NCI-H187 treated with DMSO at 0.1 percent for 48 hours (cell line): ENCODE measurements around the gene MAN2A1.
"Not testable (repeated sequence)": the region's sequence is repeated elsewhere in the genome, so short reads cannot be mapped to it uniquely, and the experiment has no call there.

Experiments
- DNase-seq: peaks from one replicate; lab custom pipeline; 2025; lab: John Stamatoyannopoulos, UW

MAN2A1 gene

DNA sequence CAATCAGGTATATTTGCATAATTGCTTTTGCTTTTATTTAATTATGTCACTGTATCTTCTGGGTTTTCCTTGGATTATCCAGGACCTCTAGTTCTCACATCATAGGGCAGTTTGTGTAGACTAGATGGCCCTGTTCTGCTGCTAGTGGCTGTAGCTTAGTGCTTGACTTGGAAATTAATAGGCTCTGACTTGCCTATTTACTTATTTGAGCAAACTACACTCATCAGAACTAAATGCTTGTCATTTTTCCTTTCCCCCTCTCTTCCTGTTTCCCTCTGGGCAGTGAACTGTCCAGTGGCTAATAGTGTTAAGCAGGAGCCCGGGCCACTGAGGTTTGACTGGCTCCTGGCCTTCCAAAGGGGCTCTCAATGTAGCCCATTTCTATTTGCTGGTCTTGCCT lies 135.7 kb downstream of the MAN2A1 start:
- no peak for DNase-seq

DNA sequence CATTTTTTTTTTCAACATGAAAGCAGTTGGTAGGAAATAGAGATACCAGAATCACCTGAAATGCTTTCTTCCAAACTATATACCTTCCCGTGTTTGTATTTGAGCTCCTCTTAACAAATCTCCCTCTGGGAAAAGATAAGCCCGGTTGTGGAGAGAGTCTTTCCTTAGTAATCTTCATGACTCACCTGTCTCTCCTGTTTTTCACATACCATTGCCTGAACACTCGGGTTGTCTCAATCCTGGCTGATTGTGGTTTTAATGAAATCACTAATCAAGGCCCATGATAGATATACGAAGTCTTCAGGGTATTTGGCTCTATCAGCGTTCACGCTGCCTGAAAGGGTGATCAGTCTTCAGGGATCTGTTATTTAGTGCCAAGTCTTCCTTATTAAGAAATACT lies 136.7 kb downstream of the MAN2A1 start:
- DNase-seq, result no peak

DNA sequence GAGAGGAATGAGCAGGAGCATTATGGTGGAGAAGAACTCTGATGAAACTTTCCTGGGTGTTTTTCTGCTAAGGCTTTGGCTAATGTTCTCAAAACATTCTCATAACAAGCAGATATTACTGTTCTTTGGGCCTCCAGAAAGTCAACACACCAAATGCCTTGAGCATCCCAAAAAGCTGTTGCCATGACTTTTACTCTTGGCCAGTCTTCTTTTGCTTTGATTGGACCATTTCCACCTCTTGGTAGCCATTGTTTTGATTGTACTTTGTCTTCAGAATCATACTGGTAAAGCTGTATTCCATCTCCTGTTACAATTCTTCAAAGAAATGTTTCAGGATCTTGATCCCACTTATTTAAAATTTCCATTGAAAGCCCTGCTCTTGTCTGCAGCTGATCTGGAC lies 139.6 kb downstream of the MAN2A1 start:
- no peak for DNase-seq

DNA sequence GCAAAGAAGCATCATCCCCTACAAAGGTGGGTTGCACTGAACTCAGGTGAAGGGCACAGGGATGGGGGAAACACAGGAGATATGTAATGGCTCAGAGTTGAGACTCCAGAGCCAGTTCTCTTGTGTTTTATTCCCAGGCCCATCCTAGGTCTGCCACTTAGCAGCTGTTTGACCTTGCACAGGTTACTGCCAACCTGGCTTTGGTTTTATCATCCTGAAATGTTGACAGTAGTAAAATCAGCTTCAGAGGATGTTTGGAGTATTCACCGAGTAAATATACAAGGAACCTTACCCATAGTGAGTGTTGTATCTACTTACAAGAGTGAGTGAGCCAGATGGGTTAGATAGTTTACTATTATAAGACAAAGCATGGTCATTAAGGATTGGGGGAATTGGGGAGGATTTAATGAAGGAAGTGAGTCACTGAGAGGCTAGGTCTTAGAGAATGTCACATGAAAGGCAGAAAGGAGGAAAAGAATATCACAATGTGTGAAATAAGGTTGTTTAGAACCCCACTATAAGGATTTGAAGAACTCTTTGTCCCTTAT lies 141.3 kb downstream of the MAN2A1 start:
- DNase-seq, result no peak

DNA sequence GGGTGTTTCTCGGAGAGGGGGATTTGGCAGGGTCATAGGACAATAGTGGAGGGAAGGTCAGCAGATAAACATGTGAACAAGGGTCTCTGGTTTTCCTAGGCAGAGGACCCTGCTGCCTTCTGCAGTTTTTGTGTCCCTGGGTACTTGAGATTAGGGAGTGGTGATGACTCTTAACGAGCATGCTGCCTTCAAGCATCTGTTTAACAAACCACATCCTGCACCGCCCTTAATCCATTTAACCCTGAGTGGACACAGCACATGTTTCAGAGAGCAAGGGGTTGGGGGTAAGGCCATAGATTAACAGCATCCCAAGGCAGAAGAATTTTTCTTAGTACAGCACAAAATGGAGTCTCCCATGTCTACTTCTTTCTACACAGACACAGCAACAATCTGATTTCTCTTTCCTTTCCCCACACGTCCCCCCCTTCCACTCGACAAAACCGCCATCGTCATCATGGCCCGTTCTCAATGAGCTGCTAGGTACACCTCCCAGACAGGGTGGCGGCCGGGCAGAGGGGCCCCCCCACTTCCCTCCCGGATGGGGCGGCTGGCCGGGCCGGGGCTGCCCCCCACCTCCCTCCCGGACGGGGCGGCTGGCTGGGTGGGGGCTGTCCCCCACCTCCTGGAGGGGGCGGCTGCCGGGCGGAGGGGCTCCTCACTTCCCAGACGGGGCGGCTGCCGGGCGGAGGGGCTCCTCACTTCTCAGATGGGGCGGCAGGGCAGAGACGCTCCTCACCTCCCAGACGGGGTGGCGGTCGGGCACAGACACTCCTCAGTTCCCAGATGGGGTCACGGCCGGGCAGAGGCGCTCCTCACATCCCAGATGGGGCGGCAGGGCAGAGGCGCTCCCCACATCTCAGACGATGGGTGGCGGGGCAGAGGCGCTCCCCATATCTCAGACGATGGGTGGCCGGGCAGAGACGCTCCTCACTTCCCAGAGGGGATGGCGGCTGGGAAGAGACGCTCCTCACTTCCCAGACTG lies 142.8 kb downstream of the MAN2A1 start:
- DNase-seq, result not testable (repeated sequence)

DNA sequence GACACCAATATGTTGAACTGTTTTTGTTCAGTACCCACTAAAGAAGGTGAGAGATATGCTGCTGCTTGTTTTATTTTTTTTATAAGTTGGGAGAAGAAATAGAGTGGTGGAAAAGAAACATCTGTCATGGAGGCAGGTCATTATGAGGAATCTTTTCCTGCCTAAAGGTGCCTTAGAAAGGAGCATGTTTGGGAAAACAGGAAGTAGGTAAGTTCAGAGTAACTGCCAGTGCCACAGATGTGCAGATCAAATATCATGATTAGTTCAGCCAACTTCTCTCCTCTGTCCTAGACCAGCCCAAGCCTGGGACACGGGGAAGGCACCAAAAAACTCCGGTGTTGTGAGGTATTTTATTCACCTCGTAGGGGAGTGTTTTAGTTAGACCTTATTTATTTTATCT lies 144.2 kb downstream of the MAN2A1 start:
- no peak for DNase-seq

DNA sequence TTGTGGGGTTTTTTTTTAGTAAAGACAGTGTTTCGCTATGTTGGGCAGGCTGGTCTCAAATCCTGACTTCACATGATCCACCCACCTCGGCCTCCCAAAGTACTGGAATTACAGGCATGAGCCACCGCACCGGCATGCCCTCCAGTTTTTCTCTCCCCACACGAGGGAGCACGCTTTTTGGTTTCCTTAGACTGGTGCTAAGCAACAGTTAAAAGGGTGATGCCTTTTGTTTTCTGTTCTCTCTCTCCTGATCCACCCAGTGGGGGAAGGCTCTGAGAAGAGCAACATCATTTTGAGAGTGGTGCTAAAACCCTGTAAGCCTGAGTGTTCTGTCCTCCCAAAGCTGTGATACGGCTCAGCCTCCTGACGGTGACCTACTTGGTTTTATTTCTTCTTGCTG lies 146.6 kb downstream of the MAN2A1 start:
- DNase-seq, result no peak

DNA sequence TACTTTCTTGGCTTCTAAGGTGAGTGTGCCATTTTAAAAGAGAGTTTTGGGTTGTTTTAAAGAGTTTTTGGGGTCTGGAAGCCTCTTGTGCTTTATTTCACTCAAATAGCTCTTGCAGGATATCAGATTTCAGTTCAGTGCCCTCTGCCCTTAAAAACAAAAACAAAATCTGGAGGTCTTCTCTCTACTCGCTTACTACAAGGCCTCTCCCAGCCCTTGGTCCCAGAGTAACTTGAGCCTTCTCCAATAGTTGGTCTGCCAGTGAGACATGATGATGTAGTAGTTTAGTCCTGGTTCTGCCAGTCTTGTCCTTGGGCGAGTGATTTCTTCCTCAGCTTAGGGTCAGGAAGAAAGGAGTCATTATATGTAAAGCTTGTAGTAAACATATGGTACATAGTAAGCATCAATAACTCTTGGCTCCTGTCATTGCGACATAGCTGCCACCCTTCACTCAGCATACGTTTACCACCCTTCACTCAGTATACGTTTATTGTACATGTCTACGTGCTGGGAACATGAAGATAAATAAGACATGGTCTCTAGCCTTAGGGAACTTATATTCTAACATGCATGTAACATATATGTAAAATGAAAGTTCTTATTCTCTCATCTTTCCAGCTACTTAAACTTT lies 147.6 kb downstream of the MAN2A1 start:
- no peak for DNase-seq

DNA sequence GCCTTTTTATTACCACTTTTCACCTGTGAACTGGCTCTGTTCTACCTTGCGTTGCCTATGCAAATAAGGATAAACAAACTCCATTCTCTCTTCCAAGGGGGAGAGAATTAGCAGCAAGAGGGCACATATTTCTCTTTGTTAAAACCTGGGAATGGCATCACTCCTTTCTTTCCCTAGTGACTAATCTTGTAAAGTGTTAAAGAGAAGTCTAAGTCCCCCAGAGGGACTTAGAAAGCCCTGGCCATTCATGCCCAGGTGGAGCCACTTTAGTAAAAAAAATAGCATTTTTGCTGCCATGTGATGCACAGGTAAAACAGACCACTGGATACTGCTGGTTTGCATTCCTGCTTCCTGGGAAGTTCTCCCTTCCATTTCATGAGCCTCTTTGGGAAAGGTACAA lies 148.4 kb downstream of the MAN2A1 start:
- DNase-seq, result no peak

DNA sequence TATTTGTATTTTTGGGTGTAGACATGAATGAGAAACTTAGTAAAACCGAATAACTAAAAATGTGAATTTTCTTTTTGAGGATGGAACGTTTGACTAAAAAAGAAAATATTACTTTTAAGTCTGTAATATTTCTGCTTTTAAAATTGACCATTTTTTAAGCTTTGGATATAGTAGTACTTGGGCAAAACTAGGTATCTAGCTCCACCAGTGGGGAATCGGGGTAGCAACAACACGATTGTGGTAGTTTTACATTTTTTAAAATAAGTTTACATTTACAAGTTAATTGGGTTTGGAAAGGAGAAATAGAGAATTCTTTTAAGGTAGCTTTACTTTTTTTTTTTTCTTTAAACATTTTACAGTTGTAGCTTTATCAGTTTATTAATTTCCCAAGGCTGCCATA lies 154.4 kb downstream of the MAN2A1 start:
- no peak for DNase-seq

DNA sequence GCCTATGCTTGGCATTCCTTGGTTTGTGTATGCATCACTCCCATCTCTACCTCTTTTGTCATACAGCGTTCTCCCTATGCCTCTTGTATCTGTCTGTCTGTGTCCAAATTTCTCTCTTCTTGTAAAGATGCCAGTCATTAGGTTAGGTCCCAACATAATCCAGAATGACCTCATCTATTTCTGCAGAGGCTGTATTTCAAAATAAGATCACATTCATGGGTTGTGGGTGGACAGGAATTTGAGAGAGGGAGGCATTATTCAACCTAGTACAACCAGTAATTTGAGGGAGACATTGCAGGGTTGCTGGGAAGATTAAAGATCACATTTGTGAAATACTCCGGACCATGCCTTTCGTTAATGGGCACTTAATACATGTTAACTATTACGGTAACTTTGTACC lies 155.0 kb downstream of the MAN2A1 start:
- no peak for DNase-seq

DNA sequence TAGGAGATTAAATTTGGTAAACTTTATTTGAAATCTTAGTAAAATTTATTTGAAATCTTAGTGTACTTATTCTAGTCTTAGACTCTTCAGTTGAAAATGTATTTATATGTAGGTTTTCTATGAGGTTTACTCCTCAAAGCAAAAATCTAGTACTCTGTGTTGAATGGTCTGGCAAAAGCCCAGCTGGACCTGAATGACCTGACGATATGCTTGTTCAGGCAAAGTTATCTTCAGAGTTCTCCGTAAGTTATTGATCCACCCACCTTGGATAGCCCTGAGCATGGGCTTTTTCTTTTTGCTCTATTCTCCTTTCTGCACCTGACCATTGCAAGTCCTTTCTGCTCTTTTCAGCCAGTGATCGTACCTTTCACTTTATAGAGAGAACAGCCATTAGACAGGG lies 158.4 kb downstream of the MAN2A1 start:
- no peak for DNase-seq

DNA sequence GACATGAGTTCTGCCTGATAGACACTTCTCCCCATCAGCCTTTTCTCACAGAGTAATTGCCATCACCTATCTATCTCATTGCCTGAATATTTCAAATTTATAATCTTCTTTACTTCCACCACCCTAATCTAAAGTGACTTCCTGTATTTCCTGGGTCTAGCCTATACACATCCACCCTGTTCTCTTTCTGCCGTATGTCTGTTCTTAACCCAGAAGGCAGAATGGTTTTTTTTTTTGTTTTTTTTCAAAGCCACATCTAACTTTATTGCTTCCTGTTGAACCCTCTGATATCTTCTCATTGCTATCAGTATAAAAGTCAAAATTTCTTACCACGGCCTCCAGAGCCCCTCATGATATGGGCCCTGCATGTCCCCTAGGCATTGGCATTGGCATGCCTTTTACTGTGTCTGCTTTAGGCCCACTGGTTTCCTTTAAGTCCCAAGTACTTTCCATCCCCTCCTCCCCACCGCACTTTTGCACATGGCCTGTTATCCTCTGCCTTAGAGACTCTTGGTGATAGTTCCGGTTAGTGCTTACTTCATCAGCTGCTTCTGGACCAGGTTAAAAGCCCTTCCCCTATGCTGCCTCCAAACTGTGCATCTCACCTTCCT lies 159.9 kb downstream of the MAN2A1 start:
- no peak for DNase-seq

DNA sequence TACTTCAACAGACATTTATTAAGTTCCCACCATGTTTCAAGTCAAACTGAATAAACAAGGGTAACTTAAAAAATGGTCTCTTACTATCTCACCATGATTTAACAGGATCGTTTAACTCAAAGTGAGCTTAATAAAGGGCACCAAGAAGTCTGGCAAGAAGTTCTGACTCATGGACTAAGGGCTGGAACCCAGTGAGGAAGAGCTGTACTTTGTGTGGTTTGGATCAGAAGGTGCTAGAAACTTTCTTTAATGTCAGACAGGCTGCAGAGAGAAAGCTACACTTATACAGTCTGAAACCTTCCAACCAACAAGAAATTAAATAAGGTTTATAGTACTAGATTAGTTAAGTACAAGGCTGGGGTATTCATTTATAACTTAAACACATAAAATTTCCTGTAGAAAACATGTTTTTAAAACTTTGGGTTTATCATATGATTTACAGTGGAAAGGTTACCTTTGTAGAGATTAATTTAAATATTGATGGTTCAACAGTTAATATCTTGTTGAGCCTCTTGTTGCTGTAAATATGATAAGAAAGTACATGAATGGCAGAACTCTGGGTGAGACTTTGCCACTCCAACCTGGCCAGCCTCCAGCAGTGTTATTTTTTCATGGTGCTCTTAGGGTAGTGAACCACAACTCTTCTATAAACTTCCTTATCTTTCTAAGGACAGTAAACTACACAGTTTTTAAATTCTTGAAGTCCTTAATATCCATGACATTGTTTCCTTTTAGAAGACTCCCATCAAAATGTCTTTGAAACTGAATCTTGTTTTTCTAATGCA lies 162.8 kb downstream of the MAN2A1 start:
- no peak for DNase-seq

DNA sequence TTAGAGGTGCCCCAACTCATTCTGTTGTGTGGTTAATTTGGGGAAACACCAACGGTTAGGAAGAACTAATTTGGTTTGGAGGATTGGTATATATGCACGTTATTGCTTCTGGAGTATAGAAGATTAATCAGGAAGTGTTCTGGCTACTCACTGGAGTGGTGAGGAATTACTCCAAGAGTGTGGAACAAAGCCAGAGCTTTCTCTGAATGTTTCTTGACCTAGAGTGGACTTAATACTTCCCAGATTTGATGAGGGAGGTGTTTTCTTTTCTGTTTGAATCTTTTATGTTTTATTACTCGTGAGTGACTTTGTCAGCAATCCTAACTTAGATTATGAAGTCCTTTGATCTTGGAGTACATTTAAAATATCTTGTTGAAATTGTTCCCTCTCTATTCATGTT lies 163.7 kb downstream of the MAN2A1 start:
- no peak for DNase-seq

DNA sequence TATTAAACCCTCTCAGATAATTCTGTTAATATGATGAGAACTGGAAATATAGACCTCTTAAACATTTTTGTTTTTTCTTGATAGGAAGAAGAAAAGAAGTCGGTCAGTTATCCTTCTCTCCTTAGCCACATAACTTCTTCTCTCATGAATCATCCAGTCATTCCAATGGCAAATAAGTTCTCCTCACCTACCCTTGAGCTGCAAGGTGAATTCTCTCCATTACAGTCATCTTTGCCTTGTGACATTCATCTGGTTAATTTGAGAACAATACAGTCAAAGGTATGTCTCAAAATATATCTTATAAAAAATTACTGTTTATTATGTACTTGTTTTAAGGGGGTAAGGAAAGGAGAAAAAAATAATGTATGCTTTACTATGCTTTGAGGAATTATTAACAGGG lies 165.3 kb downstream of the MAN2A1 start:
- DNase-seq, result no peak

DNA sequence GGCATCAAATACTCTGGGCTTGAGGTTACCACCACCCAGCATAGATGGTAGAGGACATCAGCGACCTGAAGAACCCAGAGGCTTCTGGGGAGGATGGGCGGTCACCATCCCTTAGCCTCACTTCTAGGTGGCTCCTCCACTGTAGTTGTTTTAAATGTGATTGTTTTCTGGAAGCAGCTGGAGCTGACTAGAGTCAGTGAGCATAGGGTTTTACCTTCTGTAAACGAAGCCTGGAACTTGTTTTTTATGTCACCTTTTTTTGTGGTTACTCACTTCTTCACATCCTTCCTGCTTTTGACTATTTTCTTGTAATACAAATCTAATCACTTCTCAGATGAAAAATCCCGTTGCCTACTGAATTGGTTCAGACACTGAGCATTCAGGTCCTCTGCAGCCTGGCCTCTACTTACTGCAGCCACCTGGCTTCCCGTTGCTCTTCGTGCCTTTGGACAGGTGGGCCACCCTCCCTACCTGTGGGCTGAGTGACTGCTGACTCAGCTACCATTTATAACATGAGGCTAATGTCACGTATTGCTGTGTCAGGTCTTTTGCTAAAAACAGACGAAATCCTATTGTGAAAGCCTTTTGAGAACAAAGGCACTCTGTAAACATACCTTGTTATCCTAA lies 167.8 kb downstream of the MAN2A1 start:
- no peak for DNase-seq

DNA sequence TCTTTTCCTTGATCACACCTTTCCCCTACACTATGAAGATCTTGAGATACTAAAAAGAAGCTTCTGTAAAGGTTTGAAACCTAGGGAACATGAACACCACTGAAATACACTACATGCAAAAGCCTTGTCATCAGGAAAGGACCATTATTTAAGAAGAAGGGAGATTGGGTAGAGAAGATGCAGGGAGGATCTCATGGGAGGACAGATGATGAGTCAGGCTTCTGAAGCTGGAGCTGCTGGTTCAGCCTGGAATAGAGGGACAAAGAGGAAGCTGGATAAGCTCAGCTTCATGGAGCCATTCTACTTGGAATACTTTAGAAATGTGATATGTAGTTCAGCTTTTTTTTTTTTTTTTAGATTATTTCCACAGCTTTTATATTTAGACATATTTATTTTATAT lies 169.8 kb downstream of the MAN2A1 start:
- no peak for DNase-seq

DNA sequence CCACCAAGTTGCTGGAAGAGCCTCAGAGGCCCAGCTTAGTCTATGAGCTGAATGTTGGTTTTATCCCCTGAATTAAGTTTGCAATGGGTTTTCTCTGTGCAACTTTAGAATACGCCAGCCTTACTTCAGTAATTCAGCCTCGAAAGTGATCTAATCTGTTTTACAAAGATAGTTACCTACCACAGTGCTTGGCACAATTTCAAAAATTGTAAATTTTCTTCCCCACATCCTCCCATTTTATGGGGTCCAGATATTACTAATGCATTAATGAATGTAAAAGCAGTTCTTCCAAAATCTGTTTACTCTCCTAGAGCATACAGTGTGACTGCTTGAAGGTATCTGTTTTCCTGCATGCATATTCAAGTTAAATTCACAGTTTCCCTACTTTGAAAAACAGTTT lies 172.6 kb downstream of the MAN2A1 start:
- no peak for DNase-seq

DNA sequence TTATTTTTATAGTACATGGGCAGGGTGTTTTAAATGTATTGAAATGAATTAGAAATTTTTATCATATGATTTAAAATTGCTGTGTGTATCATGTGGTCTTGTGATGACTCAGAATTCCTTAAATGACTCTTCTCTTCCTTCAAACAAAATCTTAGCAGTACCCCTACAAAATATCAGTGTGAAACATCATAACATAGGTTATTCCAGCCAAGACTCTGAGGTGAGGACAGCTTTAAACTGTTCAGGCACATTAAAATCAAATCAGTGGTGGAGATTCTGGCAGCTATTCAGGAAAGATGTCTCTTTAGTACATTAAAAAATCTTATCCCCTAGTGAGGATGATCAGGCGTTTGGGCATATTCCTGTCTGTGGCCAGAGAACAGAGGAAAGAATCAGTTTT lies 174.0 kb downstream of the MAN2A1 start:
- no peak for DNase-seq

DNA sequence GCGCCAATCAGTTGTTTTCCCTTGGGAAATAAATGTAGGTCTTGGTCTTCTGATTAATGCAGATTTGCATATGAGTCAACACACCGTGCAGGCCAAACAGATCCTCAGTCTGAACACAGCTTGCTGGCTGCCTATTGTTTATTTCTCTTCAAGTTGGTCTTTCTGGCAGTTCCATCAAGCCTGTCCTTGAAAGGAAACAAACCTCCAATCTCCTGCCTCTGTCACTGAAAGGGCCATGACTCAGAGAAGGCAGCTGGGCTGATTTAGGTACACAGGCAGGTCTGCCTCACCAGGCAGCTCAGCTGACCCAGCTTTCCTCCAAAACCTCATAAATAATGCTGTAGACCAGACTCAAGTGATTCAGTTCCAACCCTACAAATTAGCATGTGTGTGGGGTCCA lies 175.9 kb downstream of the MAN2A1 start:
- no peak for DNase-seq

DNA sequence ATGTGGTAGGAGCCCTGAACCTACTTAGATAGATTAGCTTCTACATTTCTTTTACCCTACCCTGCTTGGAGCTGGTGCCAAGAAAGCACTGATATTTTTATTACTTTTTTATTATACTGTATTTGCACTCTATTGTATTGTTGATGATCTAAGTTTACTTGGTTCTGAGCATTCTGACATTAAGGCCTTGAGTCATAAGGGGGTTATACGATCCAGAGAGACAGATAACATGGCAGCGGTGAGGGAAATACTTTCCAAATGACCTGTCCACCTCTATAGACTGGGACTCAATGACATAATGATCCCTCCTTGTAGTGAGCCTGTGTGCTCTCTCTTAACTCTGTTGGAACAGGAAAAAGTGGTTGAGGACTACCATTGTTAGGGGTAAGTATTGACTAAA lies 176.3 kb downstream of the MAN2A1 start:
- no peak for DNase-seq
